22Rv1 (cell line): Measurements from ENCODE around the gene CHIA.

Experiments
- H3K27ac ChIP-seq: fragments of 450-650 bp; 2 replicates; pipeline ENCODE4 v1.5.1; 2017
- CTCF ChIP-seq: fragments of 450-650 bp; IDR thresholded peaks from 2 replicates; pipeline ENCODE4 v1.5.1; 2017; ENCODE audit warnings: mild to moderate bottlenecking
- ZFX ChIP-seq: fragments of 450-650 bp; IDR thresholded peaks from 2 replicates; pipeline ENCODE4 v1.6.1; 2017; ENCODE audit warnings: antibody characterized with exemption, borderline replicate concordance

Gene CHIA

GRCh38 chr1:111290630-111291029 lies at the start of gene CHIA:
TSS of gene CHIA (plus strand) at chr1:111290851. CDS start at chr1:111310468, 19,617 bp downstream.
- no peak for TF ChIP-seq CTCF
- no peak for TF ChIP-seq ZFX
- no peak within 1 kb of the TSS for H3K27ac ChIP-seq

- H3K27ac ChIP-seq, result no peak overlapping the region
- TF ChIP-seq CTCF, result no peak
- no peak for TF ChIP-seq ZFX
Observed at GRCh38 chr1:111241797-111242196, 48.9 kb upstream of the CHIA start.

GRCh38 chr1:111242805-111243523 lies 47.7 kb upstream of the CHIA start:
- H3K27ac ChIP-seq, result no peak overlapping the region

GRCh38 chr1:111247125-111247838 lies 43.4 kb upstream of the CHIA start:
- TF ChIP-seq CTCF, result no peak
- no peak for TF ChIP-seq ZFX
- H3K27ac ChIP-seq, result no peak overlapping the region

More at GRCh38 chr1:111242805-111243523, 47.7 kb upstream of the CHIA start:
- TF ChIP-seq ZFX, result no peak
- TF ChIP-seq CTCF, result no peak

- H3K27ac ChIP-seq, result no peak overlapping the region
- no peak for TF ChIP-seq CTCF
- no peak for TF ChIP-seq ZFX
Observed at GRCh38 chr1:111249960-111250359, 40.7 kb upstream of the CHIA start.

- no peak overlapping the region for H3K27ac ChIP-seq
- TF ChIP-seq CTCF (no peak), ZFX (no peak)
Observed at GRCh38 chr1:111251570-111251969, 39.1 kb upstream of the CHIA start.

- H3K27ac ChIP-seq, result no peak overlapping the region
- TF ChIP-seq ZFX (no peak), CTCF (no peak)
Observed at GRCh38 chr1:111252786-111253185, 37.9 kb upstream of the CHIA start.
